IMR-90 (cell line): Measurements from ENCODE around the gene RPH3AL. TPM values are rescaled to one million over a fixed set of nuclear protein-coding genes. Genes with fewer than 3 reads are reported as not detected.

Experiments used
- ATAC-seq: fragments of 200-7000 bp; cut with Tn5 transposase; 2 replicates; pipeline ENCODE4 v1.9.1; 2020; ENCODE audit warnings: low read depth, mild to moderate bottlenecking, moderate library complexity
- BruUV-seq: library from RNA; stranded (reverse); fragments of 400-500 nt; replicated peaks from 2 replicates; lab custom pipeline; 2021; lab: Mats Ljungman, UMichigan
- CTCF ChIA-PET: fragments of 300-600 bp; formaldehyde crosslinking; extraction: SDS; loops from one replicate; lab custom pipeline; 2021; ENCODE audit warnings: antibody characterized with exemption; lab: Yijun Ruan, JAX
- POLR2A ChIA-PET: fragments of 300-600 bp; sonication (Branson Sonifier 250); formaldehyde crosslinking; loops from one replicate; lab custom pipeline; 2022; ENCODE audit warnings: antibody characterized with exemption; ENCODE audit not compliant: unreplicated experiment; lab: Charles Lee
- DNase-seq: peaks from one replicate; pipeline ENCODE4 v3.0.0; 2013
- H2AFZ ChIP-seq: replicated peaks from 2 replicates; pipeline ENCODE3; 2013; ENCODE audit warnings: low read length, mild to moderate bottlenecking; ENCODE audit not compliant: poor library complexity
- H2AK5ac ChIP-seq: 2 replicates; pipeline ENCODE4 v1.6.1; 2013; ENCODE audit warnings: low read depth, low read length, inconsistent platforms
- H2AK9ac ChIP-seq: replicated peaks from 2 replicates; pipeline ENCODE3; 2013; ENCODE audit warnings: mild to moderate bottlenecking, low read depth, low read length, moderate library complexity; ENCODE audit not compliant: poor library complexity
- H2BK120ac ChIP-seq: 2 replicates; pipeline ENCODE4 v1.6.1; 2013; ENCODE audit warnings: low read depth, low read length, inconsistent platforms
- H2BK15ac ChIP-seq: 3 replicates; pipeline ENCODE4 v1.6.1; 2013; ENCODE audit warnings: low read depth, low read length, inconsistent platforms
- H2BK20ac ChIP-seq: 2 replicates; pipeline ENCODE4 v1.6.1; 2013; ENCODE audit warnings: low read depth, mild to moderate bottlenecking, inconsistent platforms, low read length, moderate library complexity
- H2BK5ac ChIP-seq: 2 replicates; pipeline ENCODE4 v1.6.1; 2013; ENCODE audit warnings: mild to moderate bottlenecking, low read depth, low read length, inconsistent platforms; ENCODE audit not compliant: poor library complexity, severe bottlenecking
- H3K14ac ChIP-seq: replicated peaks from 2 replicates; pipeline ENCODE4 v1.6.1; 2013; ENCODE audit warnings: low read depth, low read length, inconsistent platforms
- H3K18ac ChIP-seq: 2 replicates; pipeline ENCODE4 v1.6.1; 2013; ENCODE audit warnings: low read depth, low read length, control low read depth
- H3K23ac ChIP-seq: 2 replicates; pipeline ENCODE4 v1.6.1; 2013; ENCODE audit warnings: low read depth, low read length, inconsistent platforms
- H3K27ac ChIP-seq: 2 replicates; pipeline ENCODE4 v1.5.1; 2013; ENCODE audit warnings: mild to moderate bottlenecking, control low read depth, low read length; ENCODE audit not compliant: insufficient read depth
- H3K27me3 ChIP-seq: 2 replicates; pipeline ENCODE4 v1.6.1; 2013; ENCODE audit warnings: low read length; ENCODE audit not compliant: control insufficient read depth, insufficient read depth
- H3K36me3 ChIP-seq: 2 replicates; pipeline ENCODE4 v1.6.1; 2013; ENCODE audit warnings: low read length, mixed read lengths; ENCODE audit not compliant: control insufficient read depth, insufficient read depth
- H3K4ac ChIP-seq: 2 replicates; pipeline ENCODE4 v1.6.1; 2013; ENCODE audit warnings: low read depth, low read length, inconsistent platforms
- H3K4me1 ChIP-seq: 2 replicates; pipeline ENCODE4 v1.6.1; 2013; ENCODE audit warnings: low read length, mixed read lengths; ENCODE audit not compliant: control insufficient read depth, insufficient read depth
- H3K4me2 ChIP-seq: 2 replicates; pipeline ENCODE4 v1.6.1; 2013; ENCODE audit warnings: low read depth, mild to moderate bottlenecking, control low read depth, low read length, moderate library complexity
- H3K4me3 ChIP-seq: 2 replicates; pipeline ENCODE4 v1.5.1; 2013; ENCODE audit warnings: low read depth, mild to moderate bottlenecking, control low read depth, low read length, moderate library complexity; ENCODE audit not compliant: insufficient read depth
- H3K56ac ChIP-seq: 2 replicates; pipeline ENCODE4 v1.6.1; 2013; ENCODE audit warnings: low read length, inconsistent platforms; ENCODE audit not compliant: insufficient read depth; ENCODE audit errors: extremely low read depth
- H3K79me1 ChIP-seq, 2 experiments: 2 replicates each; pipeline ENCODE4 v1.6.1; 2013; ENCODE audit warnings: low read length in 2 of 2, inconsistent platforms in 1 of 2, low read depth in 1 of 2
- H3K9ac ChIP-seq: 2 replicates; pipeline ENCODE4 v1.6.1; 2013; ENCODE audit warnings: low read depth, low read length, control low read depth
- H3K9me1 ChIP-seq: 2 replicates; pipeline ENCODE4 v1.6.1; 2013; ENCODE audit warnings: low read length, inconsistent platforms; ENCODE audit not compliant: insufficient read depth
- H3K9me3 ChIP-seq: 2 replicates; pipeline ENCODE4 v1.6.1; 2013; ENCODE audit warnings: low read length; ENCODE audit not compliant: control insufficient read depth, insufficient read depth
- H4K20me1 ChIP-seq: 2 replicates; pipeline ENCODE4 v1.6.1; 2013; ENCODE audit warnings: low read length, inconsistent platforms; ENCODE audit not compliant: insufficient read depth
- H4K5ac ChIP-seq: 2 replicates; pipeline ENCODE4 v1.6.1; 2013; ENCODE audit warnings: mild to moderate bottlenecking, low read depth, low read length, control low read depth
- H4K8ac ChIP-seq, 2 experiments: 2 replicates each; pipeline ENCODE4 v1.6.1; 2013; ENCODE audit warnings: low read depth in 2 of 2, low read length in 2 of 2, control low read depth in 1 of 2, inconsistent platforms in 1 of 2
- H4K91ac ChIP-seq: 2 replicates; pipeline ENCODE4 v1.6.1; 2013; ENCODE audit warnings: low read depth, low read length, inconsistent platforms; ENCODE audit not compliant: insufficient read depth
- BHLHE40 ChIP-seq: fragments of 150-350 bp; IDR thresholded peaks from 2 replicates; pipeline ENCODE4 v1.6.1; 2016; ENCODE audit warnings: mild to moderate bottlenecking, low read depth, low read length
- CEBPB ChIP-seq: IDR thresholded peaks from 2 replicates; pipeline ENCODE4 v1.6.1; 2012; ENCODE audit warnings: low read depth, low read length, improper control_type of control experiment
- CHD1 ChIP-seq: IDR thresholded peaks from 2 replicates; pipeline ENCODE4 v1.6.1; 2012; ENCODE audit warnings: low read depth, low read length, improper control_type of control experiment
- FOS ChIP-seq: fragments of 150-350 bp; IDR thresholded peaks from 2 replicates; pipeline ENCODE4 v1.6.1; 2016; ENCODE audit warnings: low read depth, low read length
- MAFK ChIP-seq: IDR thresholded peaks from 2 replicates; pipeline ENCODE4 v1.6.1; 2012; ENCODE audit warnings: low read depth, low read length, improper control_type of control experiment
- MAZ ChIP-seq: IDR thresholded peaks from 2 replicates; pipeline ENCODE4 v1.6.1; 2012; ENCODE audit warnings: low read depth, mild to moderate bottlenecking, low read length, improper control_type of control experiment, moderate library complexity, borderline replicate concordance
- MXI1 ChIP-seq: IDR thresholded peaks from 2 replicates; pipeline ENCODE4 v1.6.1; 2012; ENCODE audit warnings: low read depth, mild to moderate bottlenecking, low read length, moderate library complexity, borderline replicate concordance
- NFE2L2 ChIP-seq: fragments of 150-350 bp; IDR thresholded peaks from 2 replicates; pipeline ENCODE4 v1.6.1; 2016; ENCODE audit warnings: low read depth, mild to moderate bottlenecking, low read length
- POLR2A ChIP-seq: IDR thresholded peaks from 2 replicates; pipeline ENCODE4 v1.6.1; 2012; ENCODE audit warnings: mild to moderate bottlenecking, low read depth, low read length
- RAD21 ChIP-seq: IDR thresholded peaks from 2 replicates; pipeline ENCODE4 v1.6.1; 2012; ENCODE audit warnings: low read length, improper control_type of control experiment
- RCOR1 ChIP-seq: IDR thresholded peaks from 2 replicates; pipeline ENCODE4 v1.6.1; 2012; ENCODE audit warnings: mild to moderate bottlenecking, low read length, improper control_type of control experiment; ENCODE audit not compliant: insufficient replicate concordance
- RFX5 ChIP-seq: IDR thresholded peaks from 2 replicates; pipeline ENCODE4 v1.8.0; 2012; ENCODE audit warnings: low read depth, mild to moderate bottlenecking, low read length, moderate library complexity
- SMC3 ChIP-seq: fragments of 150-350 bp; IDR thresholded peaks from 2 replicates; pipeline ENCODE4 v1.6.1; 2016; ENCODE audit warnings: low read depth, mild to moderate bottlenecking, antibody characterized with exemption, low read length, moderate library complexity
- WGBS, 2 experiments: methylation state at CpG; one replicate each; pipeline versions ENCODE4 v1.1.5 to v1.1.7; 2013; ENCODE audit warnings: missing lambda C conversion rate in 2 of 2; ENCODE audit not compliant: insufficient read length in 1 of 2; ENCODE audit errors: extremely low coverage in 2 of 2; 5-methylcytosine and 5-hydroxymethylcytosine counted together
- dilution Hi-C: fragments of 300-500 bp; cut with HindIII; formaldehyde crosslinking; loops from one replicate; pipeline ENCODE4 v1.14.3; 2018; ENCODE audit warnings: low sequenced_read_pairs; ENCODE audit not compliant: unreplicated experiment
- in situ Hi-C: fragments of 300-500 bp; cut with MboI; formaldehyde crosslinking; loops from 3 replicates; pipeline ENCODE4 v1.14.3; 2019; ENCODE audit warnings: low sequenced_read_pairs, inconsistent platforms, mixed read lengths
- intact Hi-C: fragments of 100-400 bp; cut with micrococcal nuclease; formaldehyde crosslinking; loops from 2 replicates; pipeline ENCODE4 v1.10.0; 2022
- polyA plus RNA-seq, 3 experiments: library from polyadenylated mRNA; depleted of rRNA; stranded (reverse); fragments of >200 nt; gene quantifications; 2 replicates each; pipeline ENCODE4 v1.2.3, GENCODE V29; 2012; ENCODE audit warnings: low replicate concordance in 1 of 3
- total RNA-seq: library from RNA; depleted of rRNA; stranded (reverse); fragments of >200 nt; gene quantifications from 2 replicates; pipeline ENCODE4 v1.2.3, GENCODE V29; 2012
- TF ChIP-seq, protein P1 (sequence below): fragments of 150-350 bp; IDR thresholded peaks from 2 replicates; pipeline ENCODE4 v1.6.1; 2016; ENCODE audit warnings: low read depth, mild to moderate bottlenecking, low read length, moderate library complexity, borderline replicate concordance
- TF ChIP-seq, protein P2 (sequence below): fragments of 150-350 bp; IDR thresholded peaks from 2 replicates; pipeline ENCODE4 v1.6.1; 2017; ENCODE audit warnings: mild to moderate bottlenecking, antibody characterized with exemption, low read length, low read depth
- TF ChIP-seq, protein P3 (sequence below): conservative IDR thresholded peaks from 2 replicates; pipeline ENCODE4 v1.5.1; 2012; ENCODE audit warnings: mild to moderate bottlenecking, low read depth, low read length, improper control_type of control experiment

Gene RPH3AL
- total and polyA plus RNA-seq, 2 of the 4 experiments (the other 2 are of a cell fraction) = 1.8 to 2.5 TPM

DNA sequence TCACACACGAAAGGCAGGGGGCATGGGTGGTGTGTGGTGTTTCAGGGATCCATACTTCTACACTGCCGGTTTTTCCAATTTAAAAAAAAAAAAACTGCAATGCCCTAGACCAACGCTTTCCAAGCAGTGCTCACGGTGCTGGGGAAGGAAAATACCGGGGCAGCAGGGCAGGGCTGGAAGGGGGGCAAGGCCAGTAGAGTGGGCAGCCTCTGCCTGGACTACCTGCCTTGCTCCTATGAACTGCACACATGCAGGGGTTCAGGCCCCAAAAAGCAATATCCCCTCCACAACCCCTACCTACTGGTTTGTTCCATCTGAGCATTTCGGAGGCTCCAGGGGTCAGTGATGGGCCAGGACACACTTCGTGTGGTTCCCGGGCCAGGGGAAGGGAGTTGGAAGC is 29.4 kb downstream of the RPH3AL start:
- H3K36me3 ChIP-seq = no peaks in the 10 kb centered on the region
- H3K4me3 ChIP-seq = no peak overlapping the region
- no peak overlapping the region for H4K8ac ChIP-seq
- H3K14ac ChIP-seq = no peak overlapping the region
- no peaks in the 10 kb centered on the region for H3K9me1 ChIP-seq
- H4K20me1 ChIP-seq = no peaks in the 10 kb centered on the region
- no peak overlapping the region for H2AK9ac ChIP-seq
- BruUV-seq = no TSS peak
- H3K79me1 ChIP-seq = no peaks in the 10 kb centered on the region
- H2BK20ac ChIP-seq = no peak overlapping the region
- H2AK5ac ChIP-seq = no peak overlapping the region
- H2BK5ac ChIP-seq = no peak overlapping the region
- POLR2A ChIA-PET = no interaction called here
- H2BK120ac ChIP-seq = no peak overlapping the region
- H4K5ac ChIP-seq = no peak overlapping the region
- ATAC-seq (no peak), DNase-seq (no peak)
- H3K4me1 ChIP-seq = no peaks in the 10 kb centered on the region
- H3K18ac ChIP-seq = no peak overlapping the region
- H3K9me3 ChIP-seq = no peaks in the 10 kb centered on the region; the same call in 1 of the 2 replicates
- in situ Hi-C loops (no loop called here), dilution Hi-C loops (no loop called here), intact Hi-C loops (no loop called here)
- H3K9ac ChIP-seq = no peak overlapping the region
- H2AFZ ChIP-seq = no peak overlapping the region
- no peak overlapping the region for H3K56ac ChIP-seq
- TF ChIP-seq POLR2A = no peak
- TF ChIP-seq SMC3 = no peak
- TF ChIP-seq, protein P1, sequence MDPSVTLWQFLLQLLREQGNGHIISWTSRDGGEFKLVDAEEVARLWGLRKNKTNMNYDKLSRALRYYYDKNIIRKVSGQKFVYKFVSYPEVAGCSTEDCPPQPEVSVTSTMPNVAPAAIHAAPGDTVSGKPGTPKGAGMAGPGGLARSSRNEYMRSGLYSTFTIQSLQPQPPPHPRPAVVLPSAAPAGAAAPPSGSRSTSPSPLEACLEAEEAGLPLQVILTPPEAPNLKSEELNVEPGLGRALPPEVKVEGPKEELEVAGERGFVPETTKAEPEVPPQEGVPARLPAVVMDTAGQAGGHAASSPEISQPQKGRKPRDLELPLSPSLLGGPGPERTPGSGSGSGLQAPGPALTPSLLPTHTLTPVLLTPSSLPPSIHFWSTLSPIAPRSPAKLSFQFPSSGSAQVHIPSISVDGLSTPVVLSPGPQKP = no peak
- no peak for TF ChIP-seq MAZ
- TF ChIP-seq NFE2L2 = no peak
- no peak for TF ChIP-seq MXI1
- TF ChIP-seq, protein P2, sequence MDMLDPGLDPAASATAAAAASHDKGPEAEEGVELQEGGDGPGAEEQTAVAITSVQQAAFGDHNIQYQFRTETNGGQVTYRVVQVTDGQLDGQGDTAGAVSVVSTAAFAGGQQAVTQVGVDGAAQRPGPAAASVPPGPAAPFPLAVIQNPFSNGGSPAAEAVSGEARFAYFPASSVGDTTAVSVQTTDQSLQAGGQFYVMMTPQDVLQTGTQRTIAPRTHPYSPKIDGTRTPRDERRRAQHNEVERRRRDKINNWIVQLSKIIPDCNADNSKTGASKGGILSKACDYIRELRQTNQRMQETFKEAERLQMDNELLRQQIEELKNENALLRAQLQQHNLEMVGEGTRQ = no peak
- TF ChIP-seq CEBPB = no peak
- no peak for TF ChIP-seq BHLHE40
- TF ChIP-seq MAFK = no peak
- TF ChIP-seq FOS = no peak
- no peak for TF ChIP-seq CHD1
- TF ChIP-seq, protein P3, sequence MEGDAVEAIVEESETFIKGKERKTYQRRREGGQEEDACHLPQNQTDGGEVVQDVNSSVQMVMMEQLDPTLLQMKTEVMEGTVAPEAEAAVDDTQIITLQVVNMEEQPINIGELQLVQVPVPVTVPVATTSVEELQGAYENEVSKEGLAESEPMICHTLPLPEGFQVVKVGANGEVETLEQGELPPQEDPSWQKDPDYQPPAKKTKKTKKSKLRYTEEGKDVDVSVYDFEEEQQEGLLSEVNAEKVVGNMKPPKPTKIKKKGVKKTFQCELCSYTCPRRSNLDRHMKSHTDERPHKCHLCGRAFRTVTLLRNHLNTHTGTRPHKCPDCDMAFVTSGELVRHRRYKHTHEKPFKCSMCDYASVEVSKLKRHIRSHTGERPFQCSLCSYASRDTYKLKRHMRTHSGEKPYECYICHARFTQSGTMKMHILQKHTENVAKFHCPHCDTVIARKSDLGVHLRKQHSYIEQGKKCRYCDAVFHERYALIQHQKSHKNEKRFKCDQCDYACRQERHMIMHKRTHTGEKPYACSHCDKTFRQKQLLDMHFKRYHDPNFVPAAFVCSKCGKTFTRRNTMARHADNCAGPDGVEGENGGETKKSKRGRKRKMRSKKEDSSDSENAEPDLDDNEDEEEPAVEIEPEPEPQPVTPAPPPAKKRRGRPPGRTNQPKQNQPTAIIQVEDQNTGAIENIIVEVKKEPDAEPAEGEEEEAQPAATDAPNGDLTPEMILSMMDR = no peak
- TF ChIP-seq RFX5 = no peak
- no peak for TF ChIP-seq RCOR1
- no peak for TF ChIP-seq RAD21
- peaks cover 36% of the 10 kb centered on the region for H3K27me3 ChIP-seq
- no peak overlapping the region for H3K23ac ChIP-seq
- no peak overlapping the region for H3K4ac ChIP-seq
- WGBS, 2 experiments = no CpG with 5 or more reads among the region's 8 CpGs
- CTCF ChIA-PET = no interaction called here
- no peak overlapping the region for H3K27ac ChIP-seq
- H2BK15ac ChIP-seq = no peak overlapping the region
- H4K91ac ChIP-seq = no peak overlapping the region
- no peak overlapping the region for H3K4me2 ChIP-seq
